HepG2 (cell line): Measurements from ENCODE around the gene CNKSR3.

ENCODE experiments used
- CTCF ChIP-seq: sonication (generic); formaldehyde crosslinking; IDR thresholded peaks from 2 replicates; pipeline ENCODE4 v1.5.0; 2020; ENCODE audit warnings: mild to moderate bottlenecking, missing genetic modification reagents, moderate library complexity
- EP300 ChIP-seq, 3 experiments: sonication (generic) in 1 of 3; formaldehyde crosslinking in 1 of 3; IDR thresholded peaks; 2 replicates each; pipeline versions ENCODE4 v1.5.1 to v1.6.1; 2011 to 2020; ENCODE audit warnings: low read depth in 2 of 3, low read length in 2 of 3, borderline replicate concordance in 1 of 3, improper control_type of control experiment in 1 of 3, mild to moderate bottlenecking in 1 of 3, missing genetic modification reagents in 1 of 3, moderate library complexity in 1 of 3
- MEIS1 ChIP-seq: sonication (generic); formaldehyde crosslinking; IDR thresholded peaks from 2 replicates; pipeline ENCODE4 v1.9.0; 2021; ENCODE audit warnings: mild to moderate bottlenecking, missing genetic modification reagents, moderate library complexity, borderline replicate concordance

GRCh38 chr6:154506108-154506507, 4.4 kb downstream of the CNKSR3 start:
- TF ChIP-seq EP300 (IDR thresholded peaks at IDR 0.05; ENCODE audit: low read depth in 2 of 2, low read length in 2 of 2) (no peak), EP300 (CRISPR knock-in tag; IDR thresholded peaks at IDR 0.05; ENCODE audit: borderline replicate concordance) (no peak), CTCF (CRISPR knock-in tag) (no peak), MEIS1 (CRISPR knock-in tag) (no peak)
